Measurements from ENCODE around the gene C5.

- no peak for TF ChIP-seq POLR2A (IDR thresholded peaks at IDR 0.05)
- TF ChIP-seq CTCF (IDR thresholded peaks at IDR 0.05): no peak
Observed at GRCh38 chr9:120923620-120924328, 126.3 kb downstream of the C5 start.
